ENCODE data around the gene MAML3.

Gene MAML3

GRCh38 chr4:139813881-139814280 is 340.1 kb downstream of the MAML3 start:
- no peak for DNase-seq (ENCODE audit: low read depth in 2 of 2)

- no peak for DNase-seq (ENCODE audit: low read depth in 2 of 2)
These were observed 343.3 kb downstream of the MAML3 start for GRCh38 chr4:139810710-139811109.

- DNase-seq (ENCODE audit: low read depth in 2 of 2): no peak
These were observed 344.2 kb downstream of the MAML3 start for GRCh38 chr4:139809757-139810140.

- no peak for DNase-seq (ENCODE audit: low read depth in 2 of 2)
These were observed 344.9 kb downstream of the MAML3 start for GRCh38 chr4:139808808-139809756.

GRCh38 chr4:139808381-139808807 is 345.6 kb downstream of the MAML3 start:
- DNase-seq (ENCODE audit: low read depth in 2 of 2): no peak

- DNase-seq (ENCODE audit: low read depth in 2 of 2): no peak
These were observed 346.5 kb downstream of the MAML3 start for GRCh38 chr4:139807483-139807882.

- DNase-seq (ENCODE audit: low read depth in 2 of 2): no peak
These were observed 347.1 kb downstream of the MAML3 start for GRCh38 chr4:139806929-139807328.

GRCh38 chr4:139802931-139803330 is 351.1 kb downstream of the MAML3 start:
- DNase-seq (ENCODE audit: low read depth in 2 of 2): no peak

GRCh38 chr4:139802488-139802887 is 351.5 kb downstream of the MAML3 start:
- DNase-seq (ENCODE audit: low read depth in 2 of 2): no peak

- DNase-seq (ENCODE audit: low read depth in 2 of 2): no peak
These were observed 352.1 kb downstream of the MAML3 start for GRCh38 chr4:139801895-139802294.

- no peak for DNase-seq (ENCODE audit: low read depth in 2 of 2)
These were observed 353.9 kb downstream of the MAML3 start for GRCh38 chr4:139800082-139800481.

- no peak for DNase-seq (ENCODE audit: low read depth in 2 of 2)
These were observed 354.4 kb downstream of the MAML3 start for GRCh38 chr4:139799615-139800014.

- DNase-seq (ENCODE audit: low read depth in 2 of 2): no peak
These were observed 355.5 kb downstream of the MAML3 start for GRCh38 chr4:139798456-139798855.

GRCh38 chr4:139797287-139797686 is 356.7 kb downstream of the MAML3 start:
- no peak for DNase-seq (ENCODE audit: low read depth in 2 of 2)

GRCh38 chr4:139795527-139796314 is 358.3 kb downstream of the MAML3 start:
- no peak for DNase-seq (ENCODE audit: low read depth in 2 of 2)

- no peak for DNase-seq (ENCODE audit: low read depth in 2 of 2)
These were observed 359.6 kb downstream of the MAML3 start for GRCh38 chr4:139794158-139794954.

GRCh38 chr4:139791681-139792080 is 362.3 kb downstream of the MAML3 start:
- DNase-seq (ENCODE audit: low read depth in 2 of 2): no peak

GRCh38 chr4:139790291-139790690 is 363.7 kb downstream of the MAML3 start:
- no peak for DNase-seq (ENCODE audit: low read depth in 2 of 2)

GRCh38 chr4:139789096-139789654 is 364.8 kb downstream of the MAML3 start:
- no peak for DNase-seq (ENCODE audit: low read depth in 2 of 2)

- DNase-seq (ENCODE audit: low read depth in 2 of 2): no peak
These were observed 367.3 kb downstream of the MAML3 start for GRCh38 chr4:139786494-139787354.

GRCh38 chr4:139785356-139785755 is 368.6 kb downstream of the MAML3 start:
- DNase-seq (ENCODE audit: low read depth in 2 of 2): no peak
